H1 (cell line): ENCODE data around the gene GOLGA2. TPM values are rescaled to one million over a fixed set of nuclear protein-coding genes. Genes with fewer than 3 reads are reported as not detected.

ENCODE experiments used
- HDAC6 ChIP-seq: IDR thresholded peaks from one replicate; pipeline ENCODE4 v1.7.1; 2012; ENCODE audit warnings: low read depth, mild to moderate bottlenecking, inconsistent platforms, low read length, moderate library complexity
- ZNF274 ChIP-seq: IDR thresholded peaks from 2 replicates; pipeline ENCODE4 v1.7.0; 2012; ENCODE audit warnings: low read length, borderline replicate concordance; ENCODE audit errors: extremely low read depth
- polyA plus RNA-seq, 7 experiments: library from polyadenylated mRNA; depleted of rRNA in 3 of 7; stranded (reverse) in 5 of 7; unstranded in 2 of 7; fragments of >200 nt in 5 of 7; fragments of 200-250 nt in 2 of 7; gene quantifications; 1 replicate in 5 of 7; 2 replicates in 1 of 7; 4 replicates in 1 of 7; pipeline versions ENCODE4 v1.2.1 to v1.2.3, GENCODE V29; 2011 to 2013; ENCODE audit warnings: missing spikeins in 2 of 7, mixed read lengths in 2 of 7
- total RNA-seq: library from RNA; stranded (reverse); fragmentation: NEBNext Ultra II Directional; extraction: Animal tissue kit (Norgen Biotek cat#: 25700); gene quantifications from 2 replicates; pipeline ENCODE4 v1.2.1, GENCODE V29; 2021

GOLGA2 gene
- total and polyA plus RNA-seq, 2 of the 8 experiments (the other 6 are each of a cell fraction or from before 2014, with no cell fraction given): 13.1 to 43.6 TPM

DNA sequence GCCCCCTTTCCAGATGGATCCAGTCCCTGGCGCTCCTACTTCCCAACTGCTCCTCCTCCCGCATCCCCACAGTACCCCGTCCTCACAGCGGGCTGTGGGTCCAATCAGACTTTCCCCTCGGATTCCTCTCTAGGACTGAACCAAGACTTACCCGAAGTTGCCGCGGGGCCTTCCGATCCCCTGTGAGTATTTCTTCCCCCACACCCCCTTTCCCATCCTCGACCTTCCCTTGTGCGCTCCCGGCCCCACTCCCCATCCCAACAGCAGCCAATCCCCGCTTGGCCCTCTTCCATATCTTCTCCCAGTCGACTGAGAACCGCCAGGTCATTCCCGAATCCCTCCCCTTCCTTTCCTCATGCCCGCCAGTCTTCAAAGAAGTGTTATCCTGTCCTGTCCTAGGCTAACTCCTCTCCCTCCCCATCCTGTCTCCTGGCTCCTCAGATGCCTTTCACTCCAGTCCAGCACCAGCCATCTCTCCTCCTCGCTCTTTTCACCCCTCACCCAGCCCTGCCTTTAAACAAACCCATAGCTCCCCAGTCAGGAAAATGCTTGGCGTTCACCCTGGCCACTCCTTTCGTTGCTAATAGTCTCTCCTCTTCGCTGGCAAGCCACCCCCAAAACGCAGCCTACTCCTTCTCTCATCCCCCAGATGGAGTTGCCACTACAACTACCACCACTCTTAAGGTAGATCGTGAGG, 915 bp upstream of the GOLGA2 start (continued):
- no peak for TF ChIP-seq ZNF274
- TF ChIP-seq HDAC6: no peak
- TF ChIP-seq, all 59 proteins: peak for 4
